ENCODE measurements around the gene TGFB2.

TGFB2 gene

GRCh38 chr1:218462116-218462515 is 117.0 kb downstream of the TGFB2 start:
- no peak for DNase-seq (ENCODE audit: low read depth in 2 of 2)

- no peak for DNase-seq (ENCODE audit: low read depth in 2 of 2)
These were observed 117.5 kb downstream of the TGFB2 start for GRCh38 chr1:218462587-218462986.

- DNase-seq (ENCODE audit: low read depth in 2 of 2), result no peak
These were observed 118.3 kb downstream of the TGFB2 start for GRCh38 chr1:218463194-218464156.

- no peak for DNase-seq (ENCODE audit: low read depth in 2 of 2)
These were observed 119.7 kb downstream of the TGFB2 start for GRCh38 chr1:218464871-218465270.

GRCh38 chr1:218466341-218467010 is 121.3 kb downstream of the TGFB2 start:
- no peak for DNase-seq (ENCODE audit: low read depth in 2 of 2)

GRCh38 chr1:218467101-218468072 is 122.3 kb downstream of the TGFB2 start:
- DNase-seq (ENCODE audit: low read depth in 2 of 2), result no peak

GRCh38 chr1:218468711-218469110 is 123.6 kb downstream of the TGFB2 start:
- DNase-seq (ENCODE audit: low read depth in 2 of 2), result no peak

GRCh38 chr1:218472885-218473284 is 127.7 kb downstream of the TGFB2 start:
- DNase-seq (ENCODE audit: low read depth in 2 of 2), result no peak

GRCh38 chr1:218473522-218473921 is 128.4 kb downstream of the TGFB2 start:
- no peak for DNase-seq (ENCODE audit: low read depth in 2 of 2)

GRCh38 chr1:218474128-218474527 is 129.0 kb downstream of the TGFB2 start:
- no peak for DNase-seq (ENCODE audit: low read depth in 2 of 2)

- no peak for DNase-seq (ENCODE audit: low read depth in 2 of 2)
These were observed 130.1 kb downstream of the TGFB2 start for GRCh38 chr1:218475275-218475674.

GRCh38 chr1:218475699-218476098 is 130.6 kb downstream of the TGFB2 start:
- no peak for DNase-seq (ENCODE audit: low read depth in 2 of 2)

- DNase-seq (ENCODE audit: low read depth in 2 of 2), result no peak
These were observed 131.2 kb downstream of the TGFB2 start for GRCh38 chr1:218476385-218476784.

GRCh38 chr1:218478336-218478735 is 133.2 kb downstream of the TGFB2 start:
- DNase-seq (ENCODE audit: low read depth in 2 of 2), result no peak

GRCh38 chr1:218479436-218480115 is 134.4 kb downstream of the TGFB2 start:
- DNase-seq (ENCODE audit: low read depth in 2 of 2), result no peak

- no peak for DNase-seq (ENCODE audit: low read depth in 2 of 2)
These were observed 135.0 kb downstream of the TGFB2 start for GRCh38 chr1:218480137-218480536.

- no peak for DNase-seq (ENCODE audit: low read depth in 2 of 2)
These were observed 135.5 kb downstream of the TGFB2 start for GRCh38 chr1:218480588-218481099.

GRCh38 chr1:218481116-218481775 is 136.1 kb downstream of the TGFB2 start:
- no peak for DNase-seq (ENCODE audit: low read depth in 2 of 2)

- DNase-seq (ENCODE audit: low read depth in 2 of 2), result no peak
These were observed 137.5 kb downstream of the TGFB2 start for GRCh38 chr1:218482683-218483082.

- DNase-seq (ENCODE audit: low read depth in 2 of 2), result no peak
These were observed 140.2 kb downstream of the TGFB2 start for GRCh38 chr1:218485241-218485928.
